ENCODE data around the gene NCOA5. TPM values are rescaled to one million over a fixed set of nuclear protein-coding genes. Genes with fewer than 3 reads are reported as not detected.

NCOA5 gene
- total RNA-seq, 1 donor from 2014 or later = 40.2 TPM

DNA sequence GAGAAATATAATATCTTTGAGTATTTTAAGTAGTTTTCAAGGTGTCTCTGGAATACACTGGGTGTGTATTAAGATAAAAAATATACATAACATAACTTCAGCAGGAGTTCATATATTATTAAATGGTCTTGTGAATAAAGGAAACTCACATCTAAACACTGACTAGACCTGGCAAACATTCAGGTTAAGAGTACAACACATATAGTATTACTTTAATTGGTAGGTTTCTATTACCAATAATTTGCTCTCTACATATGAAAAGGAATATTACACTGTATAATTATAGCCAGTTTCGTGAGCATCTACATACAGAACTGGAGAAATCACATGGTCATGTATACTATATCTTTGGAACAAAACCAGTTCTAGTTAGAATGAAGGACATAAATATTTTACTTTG lies 8.7 kb downstream of the NCOA5 start:
- no peak for DNase-seq (ENCODE audit: low spot score in 2 of 2, unreplicated experiment in 2 of 2)
- H3K36me3 Mint-ChIP-seq = peaks cover 13% of the 10 kb centered on the region
- no peaks in the 10 kb centered on the region for H3K27me3 Mint-ChIP-seq (ENCODE audit: low read depth)
- H3K27ac Mint-ChIP-seq = no peak overlapping the region
- H3K4me1 Mint-ChIP-seq = peaks cover 31% of the 10 kb centered on the region
- H3K9me3 Mint-ChIP-seq = no peaks in the 10 kb centered on the region
- TF ChIP-seq CTCF (IDR thresholded peaks at IDR 0.05; ENCODE audit: unreplicated experiment) = no peak
- no peak overlapping the region for H3K4me3 Mint-ChIP-seq

GRCh38 chr20:46078954-46079353 lies 10.8 kb downstream of the NCOA5 start:
- no peak for TF ChIP-seq CTCF (IDR thresholded peaks at IDR 0.05; ENCODE audit: unreplicated experiment)
- Mint-ChIP-seq H3K27ac (no peak overlapping the region), H3K4me3 (no peak overlapping the region), H3K27me3 (ENCODE audit: low read depth) (no peaks in the 10 kb centered on the region), H3K4me1 (peaks cover 13% of the 10 kb centered on the region), H3K9me3 (no peaks in the 10 kb centered on the region), H3K36me3 (peaks cover 27% of the 10 kb centered on the region)
- DNase-seq (ENCODE audit: low spot score in 2 of 2, unreplicated experiment in 2 of 2) = no peak

GRCh38 chr20:46077642-46078305 lies 12.0 kb downstream of the NCOA5 start:
- no peak for DNase-seq (ENCODE audit: low spot score in 2 of 2, unreplicated experiment in 2 of 2)
- Mint-ChIP-seq H3K4me1 (peaks cover 4% of the 10 kb centered on the region), H3K36me3 (peaks cover 31% of the 10 kb centered on the region), H3K27ac (no peak overlapping the region), H3K9me3 (no peaks in the 10 kb centered on the region), H3K4me3 (no peak overlapping the region), H3K27me3 (ENCODE audit: low read depth) (no peaks in the 10 kb centered on the region)
- TF ChIP-seq CTCF (IDR thresholded peaks at IDR 0.05; ENCODE audit: unreplicated experiment) = no peak

DNA sequence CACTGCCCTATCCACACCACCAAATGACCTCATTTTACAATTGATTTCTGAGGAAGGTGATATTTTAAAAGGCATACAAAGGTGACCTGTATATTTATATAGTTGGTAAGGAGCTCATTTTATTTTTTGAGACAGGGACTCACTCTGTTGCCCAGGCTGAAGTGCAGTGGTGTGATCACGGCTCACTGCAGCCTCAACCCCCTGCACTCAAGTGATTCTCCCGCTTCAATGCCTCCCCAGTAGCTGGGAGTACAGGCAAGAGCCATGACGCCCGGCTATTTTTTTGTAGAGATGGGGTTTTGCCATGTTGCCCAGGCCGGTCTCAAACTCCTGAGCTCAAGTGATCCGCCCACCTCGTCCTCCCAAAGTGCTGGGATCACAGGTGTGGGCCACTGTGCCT lies 13.0 kb downstream of the NCOA5 start:
- Mint-ChIP-seq H3K9me3 (no peaks in the 10 kb centered on the region), H3K27me3 (ENCODE audit: low read depth) (no peaks in the 10 kb centered on the region), H3K4me1 (peaks cover 4% of the 10 kb centered on the region), H3K4me3 (no peak overlapping the region), H3K36me3 (peaks cover 31% of the 10 kb centered on the region), H3K27ac (no peak overlapping the region)
- no peak for TF ChIP-seq CTCF (IDR thresholded peaks at IDR 0.05; ENCODE audit: unreplicated experiment)
- no peak for DNase-seq (ENCODE audit: low spot score in 2 of 2, unreplicated experiment in 2 of 2)

DNA sequence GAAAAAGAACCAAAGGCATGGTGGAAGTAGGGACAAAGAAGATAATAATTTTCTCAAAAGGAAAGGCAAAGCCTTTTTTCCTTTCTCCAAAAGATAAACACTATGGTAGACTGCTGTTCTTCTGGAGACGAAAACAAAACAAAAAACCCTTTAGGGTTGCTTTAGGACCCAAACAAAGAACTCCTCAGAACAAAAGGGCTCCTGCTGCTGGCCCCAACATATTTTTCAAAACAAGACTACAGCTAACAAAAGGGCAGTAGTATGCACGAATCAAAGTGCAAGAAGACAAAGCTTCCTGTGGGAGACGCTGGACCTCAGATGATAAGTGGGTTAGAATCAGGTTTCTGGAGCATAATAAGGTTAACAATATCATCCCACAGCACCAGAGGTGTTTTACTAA lies 15.8 kb downstream of the NCOA5 start:
- Mint-ChIP-seq H3K9me3 (no peaks in the 10 kb centered on the region), H3K27me3 (ENCODE audit: low read depth) (no peaks in the 10 kb centered on the region), H3K27ac (no peak overlapping the region), H3K36me3 (peaks cover 33% of the 10 kb centered on the region), H3K4me1 (no peaks in the 10 kb centered on the region), H3K4me3 (no peak overlapping the region)
- no peak for TF ChIP-seq CTCF (IDR thresholded peaks at IDR 0.05; ENCODE audit: unreplicated experiment)
- no peak for DNase-seq (ENCODE audit: low spot score in 2 of 2, unreplicated experiment in 2 of 2)

DNA sequence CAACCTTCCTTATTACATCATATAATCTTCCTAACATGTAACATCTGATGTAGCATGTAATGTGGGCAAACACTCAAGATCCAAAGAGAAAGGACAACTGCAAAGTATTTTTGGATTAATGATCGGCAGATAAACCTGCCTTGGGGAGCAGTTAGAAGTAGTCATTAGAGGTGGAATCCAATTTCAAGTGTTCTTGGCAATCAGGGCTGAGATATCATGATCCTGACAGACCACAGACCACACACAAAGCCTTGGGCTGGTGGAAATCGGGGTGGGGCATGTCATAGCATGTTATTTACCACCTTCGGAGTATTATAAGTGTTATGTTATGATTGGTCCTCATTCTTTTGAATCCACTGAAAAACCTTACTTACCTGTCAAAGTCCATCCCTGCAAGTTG lies 16.3 kb downstream of the NCOA5 start:
- TF ChIP-seq CTCF (IDR thresholded peaks at IDR 0.05; ENCODE audit: unreplicated experiment) = no peak
- Mint-ChIP-seq H3K27me3 (ENCODE audit: low read depth) (no peaks in the 10 kb centered on the region), H3K27ac (no peak overlapping the region), H3K9me3 (no peaks in the 10 kb centered on the region), H3K36me3 (peaks cover 30% of the 10 kb centered on the region), H3K4me1 (no peaks in the 10 kb centered on the region), H3K4me3 (no peak overlapping the region)
- no peak for DNase-seq (ENCODE audit: low spot score in 2 of 2, unreplicated experiment in 2 of 2)
